ENCODE data around the gene NT5DC4. TPM values are rescaled to one million over a fixed set of nuclear protein-coding genes. Genes with fewer than 3 reads are reported as not detected.

Gene NT5DC4
- total RNA-seq, 4 donors from 2014 or later, result not detected

DNA sequence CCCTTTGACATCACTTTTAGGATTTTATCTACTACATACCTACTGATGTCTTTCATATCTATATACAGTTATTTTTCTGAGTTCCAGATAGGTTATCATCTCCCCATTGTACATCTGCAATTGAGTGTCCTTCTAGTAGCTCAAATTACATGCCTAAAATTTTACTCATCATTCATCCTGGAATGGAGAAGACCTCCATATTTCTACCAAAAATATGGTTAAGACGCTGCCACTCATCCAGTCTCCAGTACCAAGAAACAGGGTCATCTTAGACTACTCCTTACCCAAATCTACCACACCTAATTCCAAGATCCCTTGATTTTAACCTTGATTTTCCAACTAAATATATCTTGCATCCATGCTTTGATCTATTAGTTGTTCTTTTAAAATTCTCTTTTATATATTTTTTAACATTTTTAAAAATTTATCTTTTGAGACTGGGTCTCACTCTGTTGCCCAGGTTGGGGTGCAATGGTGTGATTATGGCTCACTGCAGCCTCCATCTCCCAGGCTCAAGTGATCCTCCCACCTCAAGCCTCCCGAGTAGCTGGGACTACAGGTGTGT is 52.2 kb downstream of the NT5DC4 start:
- TF ChIP-seq, protein P1, sequence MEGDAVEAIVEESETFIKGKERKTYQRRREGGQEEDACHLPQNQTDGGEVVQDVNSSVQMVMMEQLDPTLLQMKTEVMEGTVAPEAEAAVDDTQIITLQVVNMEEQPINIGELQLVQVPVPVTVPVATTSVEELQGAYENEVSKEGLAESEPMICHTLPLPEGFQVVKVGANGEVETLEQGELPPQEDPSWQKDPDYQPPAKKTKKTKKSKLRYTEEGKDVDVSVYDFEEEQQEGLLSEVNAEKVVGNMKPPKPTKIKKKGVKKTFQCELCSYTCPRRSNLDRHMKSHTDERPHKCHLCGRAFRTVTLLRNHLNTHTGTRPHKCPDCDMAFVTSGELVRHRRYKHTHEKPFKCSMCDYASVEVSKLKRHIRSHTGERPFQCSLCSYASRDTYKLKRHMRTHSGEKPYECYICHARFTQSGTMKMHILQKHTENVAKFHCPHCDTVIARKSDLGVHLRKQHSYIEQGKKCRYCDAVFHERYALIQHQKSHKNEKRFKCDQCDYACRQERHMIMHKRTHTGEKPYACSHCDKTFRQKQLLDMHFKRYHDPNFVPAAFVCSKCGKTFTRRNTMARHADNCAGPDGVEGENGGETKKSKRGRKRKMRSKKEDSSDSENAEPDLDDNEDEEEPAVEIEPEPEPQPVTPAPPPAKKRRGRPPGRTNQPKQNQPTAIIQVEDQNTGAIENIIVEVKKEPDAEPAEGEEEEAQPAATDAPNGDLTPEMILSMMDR (IDR thresholded peaks at IDR 0.05), result no peak
- TF ChIP-seq EP300 (IDR thresholded peaks at IDR 0.05) (no peak), POLR2A (IDR thresholded peaks at IDR 0.05; ENCODE audit: low read depth) (no peak), POLR2AphosphoS5 (IDR thresholded peaks at IDR 0.05) (no peak)
- no peak for DNase-seq (ENCODE audit: extremely low spot score)
- Histone ChIP-seq H3K27ac (replicated peaks in 1 of 4) (no peak overlapping the region), H3K4me3 (no peak overlapping the region), H3K27me3 (no peaks in the 10 kb centered on the region), H3K4me1 (peaks cover 0 to 5% (median 0%) of the 10 kb centered on the region in 4 donors), H3K9me3 (no peaks in the 10 kb centered on the region), H3K36me3 (no peaks in the 10 kb centered on the region)
- intact Hi-C loops (cut with DNase I), result no loop called here
- WGBS, result 64% methylated on average over 2 of the region's 2 CpGs

DNA sequence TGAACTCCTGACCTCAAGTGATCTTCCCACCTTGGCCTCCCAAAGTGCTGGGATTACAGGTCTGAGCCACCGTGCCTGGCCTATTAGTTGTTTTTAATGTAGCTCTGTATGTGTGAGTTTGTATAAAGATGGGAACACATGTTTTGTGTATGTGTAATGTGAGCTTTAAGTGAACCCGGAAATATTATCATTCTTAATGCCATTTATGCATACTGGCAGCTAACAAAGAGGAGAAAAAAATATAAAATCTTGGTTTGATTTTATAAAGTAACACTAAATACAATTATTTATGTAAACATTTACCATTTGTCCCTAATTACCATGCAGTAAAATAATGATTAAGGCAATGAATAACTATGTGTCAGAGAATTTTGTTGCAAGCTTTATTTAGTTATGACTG is 52.7 kb downstream of the NT5DC4 start:
- no peak for DNase-seq (ENCODE audit: extremely low spot score)
- Histone ChIP-seq H3K9me3 (no peaks in the 10 kb centered on the region), H3K27ac (replicated peaks in 1 of 4) (no peak overlapping the region), H3K4me1 (peaks cover 0 to under 1% (median 0%) of the 10 kb centered on the region in 4 donors), H3K27me3 (no peaks in the 10 kb centered on the region), H3K4me3 (no peak overlapping the region), H3K36me3 (no peaks in the 10 kb centered on the region)
- no peak for TF ChIP-seq POLR2AphosphoS5 (IDR thresholded peaks at IDR 0.05)
- TF ChIP-seq, protein P1 (IDR thresholded peaks at IDR 0.05), result no peak
- no peak for TF ChIP-seq POLR2A (IDR thresholded peaks at IDR 0.05; ENCODE audit: low read depth)
- no peak for TF ChIP-seq EP300 (IDR thresholded peaks at IDR 0.05)
- WGBS, result 77% methylated on average over 2 of the region's 2 CpGs
- intact Hi-C loops (cut with DNase I), result no loop called here

DNA sequence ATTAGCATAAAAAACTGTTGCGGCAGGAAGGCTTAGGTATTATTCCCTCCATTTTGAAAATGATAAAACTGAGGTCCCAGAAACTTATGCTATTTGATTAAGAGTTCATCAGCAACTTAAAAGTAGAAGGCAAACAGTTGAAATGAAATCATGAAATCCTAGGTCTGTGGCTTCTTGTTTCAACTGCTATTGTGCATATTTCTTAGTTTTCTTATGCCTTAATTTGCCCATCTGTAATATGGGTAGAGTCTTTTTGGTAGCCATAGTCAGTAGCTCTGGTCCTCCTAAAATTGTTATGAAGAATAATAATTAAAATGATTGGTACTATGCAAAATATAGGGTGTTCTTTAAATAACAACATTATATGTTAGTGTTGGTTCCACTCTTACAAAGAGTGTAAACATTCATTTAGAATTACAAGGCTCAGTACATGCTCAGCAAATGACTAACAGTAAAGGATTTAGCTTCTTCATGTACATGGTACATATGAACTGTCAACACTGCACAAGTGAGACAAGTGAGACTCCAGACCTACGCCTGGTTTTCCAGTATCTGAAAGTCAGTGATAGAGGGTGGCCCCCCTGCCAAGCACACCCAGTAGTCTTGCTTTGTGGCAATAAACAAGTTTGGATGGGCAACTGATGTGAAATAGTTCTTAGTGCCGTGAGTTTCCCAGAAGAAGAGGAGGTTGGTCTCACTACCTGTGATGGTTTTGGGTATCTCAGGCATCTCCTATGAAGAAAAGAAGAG is 53.9 kb downstream of the NT5DC4 start:
- no peak for TF ChIP-seq EP300 (IDR thresholded peaks at IDR 0.05)
- TF ChIP-seq POLR2A (IDR thresholded peaks at IDR 0.05; ENCODE audit: low read depth), result no peak
- TF ChIP-seq, protein P1 (IDR thresholded peaks at IDR 0.05), result no peak
- no peak for TF ChIP-seq POLR2AphosphoS5 (IDR thresholded peaks at IDR 0.05)
- H3K27ac ChIP-seq (replicated peaks in 1 of 4), result no peak overlapping the region
- no peaks in the 10 kb centered on the region for H3K4me1 ChIP-seq
- no peaks in the 10 kb centered on the region for H3K9me3 ChIP-seq
- 97% methylated on average over 3 of the region's 3 CpGs for WGBS
- no peak overlapping the region for H3K4me3 ChIP-seq
- DNase-seq (ENCODE audit: extremely low spot score), result no peak
- H3K36me3 ChIP-seq, result no peaks in the 10 kb centered on the region
- no peaks in the 10 kb centered on the region for H3K27me3 ChIP-seq
- intact Hi-C loops (cut with DNase I), result no loop called here

DNA sequence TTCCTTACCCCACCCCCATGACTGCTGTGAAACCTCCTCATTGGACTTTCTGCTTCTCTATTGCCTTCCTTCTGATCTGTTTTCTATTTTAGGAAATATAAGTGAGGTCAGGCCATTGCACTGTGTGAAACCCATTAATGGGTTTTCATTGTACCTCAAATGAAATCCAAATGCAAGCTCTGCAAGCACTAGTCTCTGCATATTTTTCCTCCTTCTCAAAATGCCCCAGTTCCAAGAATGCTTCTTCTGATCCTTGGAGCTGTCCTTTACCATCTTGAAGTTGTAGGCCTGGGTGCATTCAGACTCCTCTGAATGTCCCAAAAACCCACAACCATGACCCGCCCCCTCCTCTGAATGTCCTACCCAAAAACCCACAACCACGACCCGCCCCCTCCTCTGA is 55.3 kb downstream of the NT5DC4 start:
- Histone ChIP-seq H3K9me3 (no peaks in the 10 kb centered on the region), H3K4me1 (no peaks in the 10 kb centered on the region), H3K36me3 (no peaks in the 10 kb centered on the region), H3K4me3 (no peak overlapping the region), H3K27me3 (no peaks in the 10 kb centered on the region), H3K27ac (replicated peaks in 1 of 4) (no peak overlapping the region)
- intact Hi-C loops (cut with DNase I), result no loop called here
- TF ChIP-seq, protein P1 (IDR thresholded peaks at IDR 0.05), result no peak
- TF ChIP-seq POLR2A (IDR thresholded peaks at IDR 0.05; ENCODE audit: low read depth), result no peak
- 74% methylated on average over 3 of the region's 3 CpGs for WGBS
- no peak for DNase-seq (ENCODE audit: extremely low spot score)
